Measurements from ENCODE around the gene ATP11B.

DNA sequence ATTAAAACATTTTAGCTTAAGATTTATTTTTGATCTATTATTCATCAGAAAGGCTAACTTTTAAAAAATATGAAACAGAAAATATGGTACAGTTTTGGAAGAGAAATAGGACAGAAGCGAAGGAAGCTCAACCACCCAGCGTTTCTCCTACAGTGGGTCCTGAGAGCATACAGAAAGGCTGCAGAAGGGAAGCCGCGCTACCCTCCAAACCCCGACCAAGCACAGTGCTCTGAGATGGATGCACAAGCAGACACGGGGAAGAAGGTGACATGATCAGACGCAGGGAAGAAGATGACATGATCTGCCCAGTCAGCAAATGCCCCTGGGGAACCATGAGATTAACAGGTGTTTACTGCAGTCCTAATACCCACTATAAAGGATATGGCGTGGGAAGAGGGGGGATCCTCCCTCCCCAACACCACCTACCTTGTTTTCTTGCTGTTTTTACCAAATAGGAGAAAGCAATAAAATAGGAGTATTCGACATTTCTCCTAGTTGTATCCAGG lies 172.6 kb downstream of the ATP11B start:
- TF ChIP-seq, protein P1, sequence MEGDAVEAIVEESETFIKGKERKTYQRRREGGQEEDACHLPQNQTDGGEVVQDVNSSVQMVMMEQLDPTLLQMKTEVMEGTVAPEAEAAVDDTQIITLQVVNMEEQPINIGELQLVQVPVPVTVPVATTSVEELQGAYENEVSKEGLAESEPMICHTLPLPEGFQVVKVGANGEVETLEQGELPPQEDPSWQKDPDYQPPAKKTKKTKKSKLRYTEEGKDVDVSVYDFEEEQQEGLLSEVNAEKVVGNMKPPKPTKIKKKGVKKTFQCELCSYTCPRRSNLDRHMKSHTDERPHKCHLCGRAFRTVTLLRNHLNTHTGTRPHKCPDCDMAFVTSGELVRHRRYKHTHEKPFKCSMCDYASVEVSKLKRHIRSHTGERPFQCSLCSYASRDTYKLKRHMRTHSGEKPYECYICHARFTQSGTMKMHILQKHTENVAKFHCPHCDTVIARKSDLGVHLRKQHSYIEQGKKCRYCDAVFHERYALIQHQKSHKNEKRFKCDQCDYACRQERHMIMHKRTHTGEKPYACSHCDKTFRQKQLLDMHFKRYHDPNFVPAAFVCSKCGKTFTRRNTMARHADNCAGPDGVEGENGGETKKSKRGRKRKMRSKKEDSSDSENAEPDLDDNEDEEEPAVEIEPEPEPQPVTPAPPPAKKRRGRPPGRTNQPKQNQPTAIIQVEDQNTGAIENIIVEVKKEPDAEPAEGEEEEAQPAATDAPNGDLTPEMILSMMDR (IDR thresholded peaks at IDR 0.05; ENCODE audit: poor library complexity): no peak
- no peak for TF ChIP-seq EZH2phosphoT487 (IDR thresholded peaks at IDR 0.05; ENCODE audit: low read depth, severe bottlenecking, unreplicated experiment)
- TF ChIP-seq EZH2 (IDR thresholded peaks at IDR 0.05; ENCODE audit: borderline replicate concordance): no peak

Data from hepatocyte (in vitro differentiated cells).